ENCODE data around the gene ENDOU. TPM values are rescaled to one million over a fixed set of nuclear protein-coding genes. Genes with fewer than 3 reads are reported as not detected.

The ENDOU gene
- total RNA-seq, 1 experiment from 2014 or later: not detected

GRCh38 chr12:47736877-47737676, 11.8 kb upstream of the ENDOU start:
- Histone ChIP-seq H3K9me3 (ENCODE audit: control insufficient read depth in 1 of 2, insufficient read depth in 1 of 2, low read depth in 1 of 2, low read length in 2 of 2) (no peaks in the 10 kb centered on the region), H3K4me3 (replicated peaks in 1 of 2; ENCODE audit: low read depth in 1 of 2, low read length in 2 of 2) (no peak overlapping the region), H3K27me3 (ENCODE audit: insufficient read depth, low read length) (no peaks in the 10 kb centered on the region), H3K27ac (ENCODE audit: low read depth, low read length) (no peak overlapping the region; the same call in 1 of the 2 replicates), H3K36me3 (ENCODE audit: control insufficient read depth in 1 of 2, insufficient read depth in 2 of 2, low read length in 2 of 2) (no peaks in the 10 kb centered on the region), H2AFZ (ENCODE audit: low read depth, low read length, poor library complexity, severe bottlenecking) (no peak overlapping the region), H3K9ac (ENCODE audit: low read length) (no peak overlapping the region), H3K4me1 (ENCODE audit: control insufficient read depth in 1 of 2, insufficient read depth in 2 of 2, low read length in 2 of 2) (peaks cover 25 to 35% of the 10 kb centered on the region in 2 experiments), H3K9me2 (ENCODE audit: insufficient read depth) (no peaks in the 10 kb centered on the region), H3K4me2 (ENCODE audit: low read length) (no peak overlapping the region), H4K20me1 (ENCODE audit: insufficient read depth) (no peaks in the 10 kb centered on the region), H3K79me2 (ENCODE audit: insufficient read depth, low read length) (no peaks in the 10 kb centered on the region)
- ChIA-PET RAD21 (ENCODE audit: low non-redundant PET in 1 of 2, low total read pairs in 2 of 2, uncharacterized antibody in 2 of 2, unreplicated experiment in 2 of 2) (interaction anchor here in 1 of 2 experiments (0.5 kb wide), 1 partner anchor 276 kb away, joined by 5 read pairs; no protein-coding TSS in a partner anchor), CTCF (interaction anchor here (1.5 to 2.8 kb wide), 2 partner anchors 30 to 101 kb away, joined by 6 to 17 read pairs; no protein-coding TSS in a partner anchor), POLR2A (interaction anchor here (1.0 kb wide), 1 partner anchor 30 kb away, joined by 5 read pairs; no protein-coding TSS in a partner anchor)
- ATAC-seq: peak; percentile 53
- BruUV-seq (replicated peaks): no TSS peak
- TF ChIP-seq SRF (IDR thresholded peaks at IDR 0.05; ENCODE audit: low read depth) (no peak), EGR1 (IDR thresholded peaks at IDR 0.05; ENCODE audit: low read depth) (no peak), EZH2phosphoT487 (IDR thresholded peaks at IDR 0.05; ENCODE audit: borderline replicate concordance) (no peak), RAD21 (IDR thresholded peaks at IDR 0.05; ENCODE audit: low read depth) (no peak), POLR2AphosphoS5 (IDR thresholded peaks at IDR 0.05; ENCODE audit: low read depth, low read length) (no peak), EZH2 (IDR thresholded peaks at IDR 0.05) (no peak), ZBTB33 (IDR thresholded peaks at IDR 0.05; ENCODE audit: extremely low read depth, insufficient replicate concordance, low read length) (no peak), FOSL1 (IDR thresholded peaks at IDR 0.05; ENCODE audit: low read depth) (no peak), POLR2A (IDR thresholded peaks at IDR 0.05; ENCODE audit: borderline replicate concordance, extremely low read depth, insufficient read depth, insufficient read length) (no peak), CTCF (IDR thresholded peaks at IDR 0.05 in 2 of 3, conservative IDR thresholded peaks at IDR 0.05 in 1 of 3; ENCODE audit: borderline replicate concordance in 1 of 3, insufficient read depth in 1 of 3, low read depth in 2 of 3, low read length in 2 of 3) (no peak), REST (IDR thresholded peaks at IDR 0.05; ENCODE audit: low read depth) (no peak), TCF7L2 (IDR thresholded peaks at IDR 0.05; ENCODE audit: borderline replicate concordance, extremely low read depth, insufficient read depth, insufficient read length) (no peak), CBX3 (IDR thresholded peaks at IDR 0.05; ENCODE audit: low read depth) (no peak), SIN3A (IDR thresholded peaks at IDR 0.05; ENCODE audit: low read depth) (no peak), JUND (IDR thresholded peaks at IDR 0.05) (no peak), ELF1 (IDR thresholded peaks at IDR 0.05; ENCODE audit: borderline replicate concordance, low read depth) (no peak), YY1 (IDR thresholded peaks at IDR 0.05; ENCODE audit: extremely low read depth, insufficient replicate concordance, low read depth, low read length) (no peak), ATF3 (IDR thresholded peaks at IDR 0.05) (no peak), SP1 (IDR thresholded peaks at IDR 0.05; ENCODE audit: low read depth) (no peak)
- DNase-seq (ENCODE audit: low read depth, low spot score): no peak
- intact Hi-C loops (cut with micrococcal nuclease): no loop called here
